HCT116 (cell line): ENCODE data around the gene SLC22A23. TPM values are rescaled to one million over a fixed set of nuclear protein-coding genes. Genes with fewer than 3 reads are reported as not detected.

Experiments used
- ATAC-seq: fragments of 200-7000 bp; cut with Tn5 transposase; 2 replicates; pipeline ENCODE4 v1.9.1; 2020; ENCODE audit warnings: mild to moderate bottlenecking, moderate library complexity
- BruUV-seq: library from RNA; stranded (reverse); fragments of 400-500 nt; replicated peaks from 2 replicates; lab custom pipeline; 2021; lab: Mats Ljungman, UMichigan
- CTCF ChIA-PET: fragments of 300-600 bp; sonication (Branson Sonifier 250); formaldehyde crosslinking; loops from one replicate; lab custom pipeline; 2021; ENCODE audit warnings: antibody characterized with exemption; lab: Charles Lee
- POLR2A ChIA-PET: fragments of 300-600, 350-600 bp; sonication (Branson Sonifier 250); formaldehyde crosslinking; loops from one replicate; lab custom pipeline; 2021; ENCODE audit warnings: antibody characterized with exemption; lab: Charles Lee
- RAD21 ChIA-PET, 2 experiments: fragments of 300-600 bp; sonication (Branson Sonifier 250); formaldehyde crosslinking; loops; one replicate each; lab custom pipeline; 2023; ENCODE audit warnings: low total read pairs in 2 of 2; ENCODE audit not compliant: uncharacterized antibody in 2 of 2, unreplicated experiment in 2 of 2, low non-redundant PET in 1 of 2; lab: Charles Lee
- DNase-seq: peaks from one replicate; pipeline ENCODE4 v3.0.0-alpha.2; 2010; ENCODE audit warnings: low read depth, low spot score
- H2AFZ ChIP-seq: fragments of 200-600 bp; shearing (Covaris generic), sonication (generic); 2 replicates; pipeline ENCODE4 v1.6.1; 2017; ENCODE audit warnings: low read depth, mixed run types, mixed read lengths, antibody characterized with exemption, low read length; ENCODE audit not compliant: poor library complexity, severe bottlenecking
- H3K27ac ChIP-seq: 2 replicates; pipeline ENCODE4 v1.5.1; 2012; ENCODE audit warnings: low read depth, low read length
- H3K27me3 ChIP-seq: fragments of 200-600 bp; sonication (generic); 2 replicates; pipeline ENCODE4 v1.6.1; 2016; ENCODE audit warnings: mixed run types, low read length, mixed read lengths; ENCODE audit not compliant: insufficient read depth
- H3K36me3 ChIP-seq, 2 experiments: fragments of 200-500 bp in 1 of 2; fragments of 200-600 bp in 1 of 2; sonication (Bioruptor generic) in 1 of 2; sonication (generic) in 1 of 2; 2 replicates each; pipeline versions ENCODE4 v1.5.1 to v1.6.1; 2014 to 2016; ENCODE audit warnings: low read length in 2 of 2, inconsistent platforms in 1 of 2, mixed read lengths in 1 of 2, mixed run types in 1 of 2; ENCODE audit not compliant: insufficient read depth in 2 of 2, control insufficient read depth in 1 of 2
- H3K4me1 ChIP-seq, 2 experiments: fragments of 200-600 bp in 1 of 2; sonication (generic) in 1 of 2; 2 replicates each; pipeline versions ENCODE4 v1.5.1 to v1.6.1; 2012 to 2017; ENCODE audit warnings: low read length in 2 of 2, inconsistent platforms in 1 of 2, mild to moderate bottlenecking in 1 of 2, mixed read lengths in 1 of 2, mixed run types in 1 of 2, moderate library complexity in 1 of 2; ENCODE audit not compliant: insufficient read depth in 2 of 2, control insufficient read depth in 1 of 2
- H3K4me2 ChIP-seq: fragments of 200-600 bp; sonication (generic); 2 replicates; pipeline ENCODE4 v1.6.1; 2017; ENCODE audit warnings: mixed run types, low read length, mixed read lengths
- H3K4me3 ChIP-seq, 2 experiments: fragments of 200-600 bp in 1 of 2; sonication (generic) in 1 of 2; replicated peaks in 1 of 2; 2 replicates each; pipeline ENCODE4 v1.5.1; 2011 to 2016; ENCODE audit warnings: low read length in 2 of 2, control low read depth in 1 of 2, low read depth in 1 of 2, mild to moderate bottlenecking in 1 of 2, mixed read lengths in 1 of 2, mixed run types in 1 of 2
- H3K79me2 ChIP-seq: fragments of 200-600 bp; sonication (generic); 2 replicates; pipeline ENCODE4 v1.6.1; 2017; ENCODE audit warnings: mild to moderate bottlenecking, mixed run types, low read length, moderate library complexity, mixed read lengths; ENCODE audit not compliant: insufficient read depth
- H3K9ac ChIP-seq: fragments of 200-600 bp; sonication (generic); 2 replicates; pipeline ENCODE4 v1.6.1; 2016; ENCODE audit warnings: low read length, mixed read lengths
- H3K9me2 ChIP-seq: fragments of 200-600 bp; sonication (generic), shearing (Covaris generic); 2 replicates; pipeline ENCODE4 v1.6.1; 2017; ENCODE audit warnings: mixed run types, mild to moderate bottlenecking, moderate library complexity; ENCODE audit not compliant: insufficient read depth
- H3K9me3 ChIP-seq, 2 experiments: fragments of 200-500 bp in 1 of 2; fragments of 200-600 bp in 1 of 2; sonication (Bioruptor generic) in 1 of 2; sonication (generic) in 1 of 2; 2 replicates each; pipeline ENCODE4 v1.6.1; 2014 to 2017; ENCODE audit warnings: low read length in 2 of 2, mixed read lengths in 2 of 2, inconsistent platforms in 1 of 2, low read depth in 1 of 2, mild to moderate bottlenecking in 1 of 2, mixed run types in 1 of 2, moderate library complexity in 1 of 2; ENCODE audit not compliant: control insufficient read depth in 1 of 2, insufficient read depth in 1 of 2
- H4K20me1 ChIP-seq: fragments of 200-600 bp; sonication (generic), shearing (Covaris generic); 2 replicates; pipeline ENCODE4 v1.6.1; 2017; ENCODE audit warnings: mixed run types, mild to moderate bottlenecking, moderate library complexity; ENCODE audit not compliant: insufficient read depth
- ATF3 ChIP-seq: IDR thresholded peaks from 2 replicates; pipeline ENCODE4 v1.6.1; 2012
- CBX3 ChIP-seq: IDR thresholded peaks from 2 replicates; pipeline ENCODE4 v1.6.1; 2012; ENCODE audit warnings: low read depth
- EGR1 ChIP-seq: IDR thresholded peaks from 2 replicates; pipeline ENCODE4 v1.6.1; 2012; ENCODE audit warnings: low read depth
- EZH2phosphoT487 ChIP-seq: fragments of 200-600 bp; IDR thresholded peaks from 2 replicates; pipeline ENCODE4 v1.6.1; 2018; ENCODE audit warnings: antibody characterized with exemption, borderline replicate concordance
- FOSL1 ChIP-seq: IDR thresholded peaks from 2 replicates; pipeline ENCODE4 v1.6.1; 2012; ENCODE audit warnings: low read depth
- JUND ChIP-seq: IDR thresholded peaks from 2 replicates; pipeline ENCODE4 v1.6.1; 2012
- MAX ChIP-seq: IDR thresholded peaks from 2 replicates; pipeline ENCODE4 v1.6.1; 2012
- POLR2A ChIP-seq: IDR thresholded peaks from 2 replicates; pipeline ENCODE4 v1.7.0; 2011; ENCODE audit warnings: borderline replicate concordance; ENCODE audit not compliant: insufficient read depth, insufficient read length; ENCODE audit errors: extremely low read depth
- POLR2AphosphoS5 ChIP-seq: IDR thresholded peaks from 2 replicates; pipeline ENCODE4 v1.6.1; 2011; ENCODE audit warnings: mild to moderate bottlenecking, low read depth, low read length, moderate library complexity
- RAD21 ChIP-seq: IDR thresholded peaks from 2 replicates; pipeline ENCODE4 v1.6.1; 2012; ENCODE audit warnings: low read depth, mild to moderate bottlenecking
- SIN3A ChIP-seq: IDR thresholded peaks from 2 replicates; pipeline ENCODE4 v1.6.1; 2012; ENCODE audit warnings: low read depth
- TCF7L2 ChIP-seq: IDR thresholded peaks from 2 replicates; pipeline ENCODE4 v1.7.0; 2011; ENCODE audit warnings: borderline replicate concordance, inconsistent platforms; ENCODE audit not compliant: insufficient read depth, insufficient read length; ENCODE audit errors: extremely low read depth
- YY1 ChIP-seq: IDR thresholded peaks from 2 replicates; pipeline ENCODE4 v1.6.1; 2011; ENCODE audit warnings: low read length, low read depth, moderate library complexity, mild to moderate bottlenecking; ENCODE audit not compliant: insufficient replicate concordance; ENCODE audit errors: extremely low read depth
- intact Hi-C: fragments of 100-400 bp; cut with micrococcal nuclease; formaldehyde crosslinking; loops from 2 replicates; pipeline ENCODE4 v1.10.0; 2022
- total RNA-seq: library from RNA; stranded (reverse); gene quantifications from one replicate; pipeline ENCODE4 v1.2.1, GENCODE V29; 2021; ENCODE audit not compliant: unreplicated experiment

The SLC22A23 gene
- total RNA-seq, 1 experiment from 2014 or later: 11.5 TPM

GRCh38 chr6:3422435-3423070 lies 34.3 kb downstream of the SLC22A23 start:
- Histone ChIP-seq H4K20me1 (no peaks in the 10 kb centered on the region), H3K36me3 (no peaks in the 10 kb centered on the region), H3K4me3 (no peak overlapping the region), H3K4me1 (peaks cover 2 to 20% of the 10 kb centered on the region in 2 experiments; a peak in 2 of 4 replicates), H2AFZ (no peak overlapping the region), H3K27me3 (no peaks in the 10 kb centered on the region), H3K9me2 (no peaks in the 10 kb centered on the region), H3K79me2 (no peaks in the 10 kb centered on the region), H3K4me2 (no peak overlapping the region), H3K9me3 (no peaks in the 10 kb centered on the region), H3K9ac (no peak overlapping the region), H3K27ac (no peak overlapping the region)
- ATAC-seq: no peak
- intact Hi-C loops: no loop called here
- TF ChIP-seq YY1 (no peak), EZH2phosphoT487 (no peak), TCF7L2 (no peak), EGR1 (no peak), ATF3 (no peak), FOSL1 (no peak), MAX (no peak), CBX3 (no peak), RAD21 (no peak), POLR2AphosphoS5 (no peak), SIN3A (no peak), POLR2A (no peak), JUND (no peak)
- ChIA-PET POLR2A (no interaction called here), RAD21 (no interaction called here), CTCF (interaction anchor here (1.8 kb wide), 1 partner anchor 11 kb away, joined by 7 read pairs; no protein-coding TSS in a partner anchor)
- BruUV-seq: no TSS peak
- no peak for DNase-seq
